ENCODE results near the gene NR1H2.
"Not testable (repeated sequence)": the region's sequence is repeated elsewhere in the genome, so short reads cannot be mapped to it uniquely, and the experiment has no call there.

The NR1H2 gene

GRCh38 chr19:50344661-50345318 lies 31.5 kb upstream of the NR1H2 start:
- DNase-seq (ENCODE audit: low spot score), result no peak

GRCh38 chr19:50347089-50347581 lies 29.1 kb upstream of the NR1H2 start:
- DNase-seq (ENCODE audit: low spot score), result not testable (repeated sequence)

GRCh38 chr19:50349277-50350057 lies 26.8 kb upstream of the NR1H2 start:
- DNase-seq (ENCODE audit: low spot score), result no peak

DNA sequence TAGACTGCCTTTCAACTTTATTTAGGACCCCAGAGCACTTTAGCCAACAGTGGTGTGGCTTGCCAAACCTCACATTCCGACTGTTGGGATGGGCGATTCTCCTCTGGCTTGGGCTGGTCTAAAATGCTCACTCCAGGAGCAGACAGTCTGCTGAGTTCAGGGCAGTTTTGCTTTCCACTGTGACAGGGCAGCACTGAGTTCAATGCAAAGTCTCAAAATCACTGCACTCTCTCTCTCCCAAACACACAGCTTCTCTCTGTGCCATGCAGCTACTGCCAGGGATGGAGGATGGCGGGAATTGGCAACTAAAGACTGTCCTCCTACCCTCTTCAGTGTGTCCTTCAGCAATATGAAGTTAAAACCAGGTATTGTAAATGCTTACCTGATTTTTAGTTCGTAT lies 24.0 kb upstream of the NR1H2 start:
- DNase-seq (ENCODE audit: low spot score), result no peak

DNA sequence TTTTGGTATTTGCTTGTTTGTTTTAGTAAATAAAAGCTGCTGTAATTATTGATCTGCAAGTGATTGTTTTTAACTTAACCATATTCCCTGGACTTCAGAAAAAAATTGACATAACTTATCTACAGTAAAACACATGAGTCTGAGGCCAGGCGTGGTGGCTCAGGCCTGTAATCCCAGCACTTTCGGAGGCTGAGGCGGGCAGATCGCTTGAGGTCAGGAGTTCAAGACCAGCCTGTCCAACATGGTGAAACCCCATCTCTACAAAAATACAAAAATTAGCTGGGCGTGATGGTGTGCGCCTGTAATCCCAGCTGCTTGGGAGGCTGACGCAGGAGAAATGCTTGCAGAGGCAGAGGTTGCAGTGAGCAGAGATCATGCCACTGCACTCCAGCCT lies 22.8 kb upstream of the NR1H2 start:
- DNase-seq (ENCODE audit: low spot score), result not testable (repeated sequence)

DNA sequence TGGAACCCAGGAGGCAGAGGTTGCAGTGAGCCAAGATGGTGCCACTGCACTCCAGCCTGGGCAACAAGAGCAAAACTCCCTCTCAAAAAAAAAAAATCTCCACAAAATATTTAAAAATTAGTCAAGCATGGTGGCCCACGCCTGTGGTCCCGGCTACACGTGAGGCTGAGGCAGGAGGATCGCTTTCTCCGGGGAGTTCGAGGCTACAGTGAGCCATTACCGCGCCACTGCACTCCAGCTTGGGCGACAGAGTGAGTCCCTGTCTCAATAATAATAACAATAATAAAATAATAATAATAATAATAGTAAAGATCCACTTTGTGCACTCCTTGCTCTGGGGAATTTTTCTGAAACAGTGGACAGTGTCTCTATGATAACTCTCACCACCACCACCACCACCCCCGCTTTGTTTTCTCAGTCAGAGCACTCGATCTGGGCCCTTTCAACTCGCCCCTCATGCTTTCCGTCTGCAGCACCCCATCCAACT lies 19.5 kb upstream of the NR1H2 start:
- no peak for DNase-seq (ENCODE audit: low spot score)

DNA sequence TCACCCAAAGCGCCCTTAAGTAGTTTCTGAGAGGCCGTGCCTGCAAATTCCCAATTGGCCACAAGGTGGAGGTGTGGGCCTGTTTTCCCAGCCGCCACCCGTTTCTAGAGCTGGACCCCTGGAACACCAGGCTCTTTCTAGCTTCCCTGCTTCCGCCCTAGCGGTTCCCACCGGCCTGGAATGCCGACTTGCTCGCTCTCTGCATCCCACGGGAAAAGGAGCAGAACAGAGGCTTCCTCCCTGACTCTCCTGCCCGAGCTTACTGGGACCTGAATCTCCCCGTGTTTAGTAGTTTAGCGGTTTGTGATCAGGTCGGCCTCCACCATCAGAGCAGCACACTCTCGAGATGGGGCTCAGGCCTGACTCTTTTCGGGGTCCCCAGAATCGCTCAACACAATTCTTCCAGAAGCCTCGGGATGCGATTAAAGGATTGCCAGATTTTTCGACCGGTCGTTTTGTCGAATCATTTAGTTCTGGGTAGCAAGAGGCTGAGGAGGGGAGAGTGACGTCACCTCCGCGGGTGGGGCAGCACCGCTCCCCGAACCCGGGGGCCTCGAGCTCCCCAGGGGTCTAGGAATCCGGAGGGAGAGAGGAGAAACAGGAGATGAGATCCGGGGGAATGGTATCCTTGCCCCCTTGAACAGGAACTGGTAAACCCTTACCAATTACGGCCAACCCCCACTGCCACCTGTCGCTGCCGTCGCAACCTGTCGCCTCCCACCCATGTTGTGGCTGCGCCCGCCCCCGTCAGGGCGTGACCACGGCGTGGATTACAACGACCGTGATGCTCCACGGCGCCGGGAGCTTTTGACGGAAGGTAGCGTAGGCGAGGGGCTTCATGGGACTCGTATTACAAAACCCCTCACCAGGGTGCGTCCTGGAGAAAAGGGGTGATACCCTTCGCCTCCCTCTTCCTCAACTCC lies 18.8 kb upstream of the NR1H2 start:
- peak; percentile 65 for DNase-seq (ENCODE audit: low spot score)

- DNase-seq (ENCODE audit: low spot score), result no peak
These were observed 17.6 kb upstream of the NR1H2 start for GRCh38 chr19:50358483-50359327.

- no peak for DNase-seq (ENCODE audit: low spot score)
These were observed 16.9 kb upstream of the NR1H2 start for GRCh38 chr19:50359328-50359818.

DNA sequence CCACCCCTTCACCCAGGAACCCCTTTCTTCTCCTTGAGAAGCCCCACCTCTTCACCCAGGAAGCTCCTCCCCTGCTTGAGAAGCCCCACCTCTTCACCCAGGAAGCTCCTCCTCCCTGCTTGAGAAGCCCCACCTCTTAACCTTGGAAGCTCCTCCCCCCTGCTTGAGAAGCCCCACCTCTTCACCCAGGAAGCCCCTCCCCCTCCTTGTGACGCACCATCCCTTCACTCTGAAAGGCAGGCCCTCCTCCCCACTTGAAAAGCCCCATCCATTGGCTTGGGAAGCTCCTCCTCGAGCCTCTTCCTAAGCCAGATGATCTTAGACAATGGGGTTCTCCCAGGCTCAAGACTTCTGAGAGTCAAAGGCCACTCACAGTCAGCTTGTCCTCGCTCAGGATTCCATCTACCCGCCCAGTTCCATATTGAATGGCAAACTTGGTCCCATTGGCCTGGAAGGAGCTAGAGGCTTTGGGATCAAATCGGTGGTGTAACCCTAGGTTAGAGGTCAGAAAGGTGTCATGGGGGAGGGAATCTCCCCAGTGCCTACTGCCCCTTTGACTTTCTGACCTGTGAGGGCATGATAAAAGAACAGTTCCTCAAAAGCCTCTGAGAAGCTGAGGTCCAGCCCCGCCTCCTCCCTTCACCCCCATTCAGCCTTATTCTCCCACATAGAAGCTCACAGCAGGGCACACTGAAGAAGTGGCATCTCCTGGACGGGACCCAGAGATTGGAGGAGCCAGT lies 14.8 kb upstream of the NR1H2 start:
- DNase-seq (ENCODE audit: low spot score), result peak; percentile 39

- DNase-seq (ENCODE audit: low spot score), result no peak
These were observed 14.2 kb upstream of the NR1H2 start for GRCh38 chr19:50362030-50362412.

DNA sequence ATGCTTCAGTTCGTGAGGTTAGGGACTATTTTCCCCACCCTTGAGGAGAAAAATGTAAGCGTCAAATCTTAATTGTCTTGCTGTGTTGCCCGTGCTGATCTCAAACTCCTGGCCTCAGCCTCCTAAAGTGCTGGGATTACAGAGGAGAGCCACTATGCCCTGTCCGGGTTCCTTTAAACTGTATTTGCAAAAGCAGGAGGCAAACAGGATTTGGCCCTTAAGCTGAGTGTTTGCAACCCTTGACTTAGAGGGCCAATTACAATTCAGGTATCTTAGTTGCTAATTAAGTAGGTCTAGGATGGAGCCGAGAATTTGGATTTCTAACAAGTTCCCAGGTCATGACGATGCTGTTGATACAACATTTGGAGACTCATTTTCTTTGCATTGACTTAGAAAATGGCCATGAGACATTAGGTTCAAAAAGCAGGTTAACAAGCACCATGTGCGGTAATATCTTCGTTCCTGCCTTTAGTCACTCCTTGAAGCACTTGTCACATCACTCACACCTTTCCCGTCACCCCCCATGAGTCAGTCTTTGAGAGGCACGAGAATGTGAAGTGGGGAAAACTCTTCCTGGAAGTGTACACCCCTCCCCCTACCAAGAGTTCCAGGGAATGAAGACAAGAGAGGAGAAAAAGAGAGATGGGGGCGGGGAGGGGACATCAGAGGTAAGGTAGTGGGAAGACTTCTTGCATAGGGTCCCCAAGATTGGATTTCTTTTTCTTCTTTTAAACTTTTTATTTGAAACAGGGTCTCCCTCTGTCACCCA lies 13.4 kb upstream of the NR1H2 start:
- DNase-seq (ENCODE audit: low spot score), result no peak

- DNase-seq (ENCODE audit: low spot score), result no peak
These were observed 10.6 kb upstream of the NR1H2 start, which contains the start of gene NAPSA for GRCh38 chr19:50365434-50366306. NAPSA (minus strand) TSS chr19:50365639; CDS start chr19:50365621, 18 bp downstream.

GRCh38 chr19:50368649-50369570 lies 7.3 kb upstream of the NR1H2 start:
- DNase-seq (ENCODE audit: low spot score), result peak; percentile 81

DNA sequence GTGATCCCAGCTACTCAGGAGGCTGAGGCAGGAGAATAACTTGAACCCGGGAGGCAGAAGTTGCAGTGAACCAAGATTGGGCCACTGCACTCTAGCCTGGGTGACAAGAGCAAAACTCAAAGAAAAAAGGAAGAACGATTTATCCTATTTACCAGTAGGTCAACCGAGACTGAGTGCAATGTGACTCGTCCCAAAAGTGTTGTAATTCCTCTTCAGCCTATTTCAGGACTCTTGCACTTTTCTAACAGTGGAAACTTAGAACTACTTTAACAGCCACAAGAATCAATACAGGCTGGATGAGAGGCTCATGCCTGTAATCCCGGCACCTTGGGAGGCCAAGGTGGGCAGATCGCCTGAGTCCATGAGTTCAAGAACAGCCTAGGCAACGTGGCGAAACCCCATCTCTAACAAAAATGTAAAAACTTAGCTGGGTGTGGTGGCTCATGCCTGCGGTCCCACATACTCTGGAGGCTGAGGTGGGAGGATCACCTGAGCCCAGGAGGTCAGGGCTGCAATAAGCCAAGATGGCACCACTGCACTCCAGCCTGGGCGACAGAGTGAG lies 4.3 kb upstream of the NR1H2 start:
- DNase-seq (ENCODE audit: low spot score), result no peak

GRCh38 chr19:50377051-50377461 lies 799 bp downstream of the NR1H2 start:
- peak; percentile 67 for DNase-seq (ENCODE audit: low spot score)

- no peak for DNase-seq (ENCODE audit: low spot score)
These were observed 1.3 kb downstream of the NR1H2 start for GRCh38 chr19:50377517-50377916.

All from iPS-NIHi11 (cell line).